H1 (cell line): ENCODE results near the gene HSD17B13.

Experiments used
- CTCF ChIP-seq, 3 experiments: IDR thresholded peaks; 1 replicate in 2 of 3; 2 replicates in 1 of 3; pipeline versions ENCODE4 v1.5.1 to v1.6.1; 2011; ENCODE audit warnings: low read length in 3 of 3, mild to moderate bottlenecking in 3 of 3, inconsistent platforms in 2 of 3, low read depth in 1 of 3, moderate library complexity in 1 of 3; ENCODE audit not compliant: insufficient read depth in 1 of 3; ENCODE audit errors: control extremely low read depth in 1 of 3
- EGR1 ChIP-seq: IDR thresholded peaks from 2 replicates; pipeline ENCODE4 v1.6.1; 2011; ENCODE audit warnings: low read depth, low read length, borderline replicate concordance
- FOSL1 ChIP-seq: IDR thresholded peaks from 2 replicates; pipeline ENCODE4 v1.6.1; 2011; ENCODE audit warnings: mild to moderate bottlenecking, low read depth, low read length, moderate library complexity; ENCODE audit not compliant: insufficient read depth
- GABPA ChIP-seq: IDR thresholded peaks from 2 replicates; pipeline ENCODE4 v1.6.1; 2011; ENCODE audit warnings: mild to moderate bottlenecking, low read length, moderate library complexity, borderline replicate concordance; ENCODE audit not compliant: insufficient read depth
- JUN ChIP-seq: IDR thresholded peaks from 2 replicates; pipeline ENCODE4 v1.6.1; 2011; ENCODE audit warnings: low read depth, mild to moderate bottlenecking, improper control_type of control experiment, low read length
- JUND ChIP-seq: IDR thresholded peaks from 2 replicates; pipeline ENCODE4 v1.6.1; 2011; ENCODE audit warnings: mild to moderate bottlenecking, improper control_type of control experiment, low read length
- PHF8 ChIP-seq: fragments of 200-600 bp; sonication (generic); conservative IDR thresholded peaks from 2 replicates; pipeline ENCODE4 v1.7.1; 2012; ENCODE audit warnings: low read depth, mild to moderate bottlenecking, inconsistent platforms, low read length, moderate library complexity
- POLR2A ChIP-seq, 2 experiments: IDR thresholded peaks; 1 replicate in 1 of 2; 2 replicates in 1 of 2; pipeline ENCODE4 v1.6.1; 2011; ENCODE audit warnings: low read depth in 2 of 2, low read length in 2 of 2, mild to moderate bottlenecking in 2 of 2; ENCODE audit errors: control extremely low read depth in 1 of 2
- POLR2AphosphoS5 ChIP-seq: IDR thresholded peaks from 2 replicates; pipeline ENCODE4 v1.6.1; 2011; ENCODE audit warnings: low read depth, low read length
- TCF12 ChIP-seq: IDR thresholded peaks from 2 replicates; pipeline ENCODE4 v1.6.1; 2011; ENCODE audit warnings: low read depth, mild to moderate bottlenecking, low read length
- TEAD4 ChIP-seq: IDR thresholded peaks from 2 replicates; pipeline ENCODE4 v1.6.1; 2012; ENCODE audit warnings: low read depth, low read length, inconsistent platforms, mixed read lengths
- USF2 ChIP-seq: IDR thresholded peaks from 2 replicates; pipeline ENCODE4 v1.6.1; 2011; ENCODE audit warnings: low read length, improper control_type of control experiment
- TF ChIP-seq, protein P1 (sequence below): IDR thresholded peaks from 2 replicates; pipeline ENCODE4 v1.6.1; 2012; ENCODE audit warnings: inconsistent platforms

GRCh38 chr4:87286970-87287369, 35.7 kb downstream of the HSD17B13 start:
- TF ChIP-seq GABPA (no peak), POLR2AphosphoS5 (no peak), JUN (no peak), USF2 (no peak), TCF12 (no peak), CTCF (IDR thresholded peaks at IDR 0.05; ENCODE audit: control extremely low read depth in 1 of 3, insufficient read depth in 1 of 3, low read depth in 1 of 3, low read length in 3 of 3) (no peak), TEAD4 (no peak), EGR1 (no peak), JUND (no peak), POLR2A (IDR thresholded peaks at IDR 0.05; ENCODE audit: control extremely low read depth in 1 of 2, low read depth in 2 of 2, low read length in 2 of 2) (no peak), PHF8 (no peak), FOSL1 (no peak)
- TF ChIP-seq, protein P1, sequence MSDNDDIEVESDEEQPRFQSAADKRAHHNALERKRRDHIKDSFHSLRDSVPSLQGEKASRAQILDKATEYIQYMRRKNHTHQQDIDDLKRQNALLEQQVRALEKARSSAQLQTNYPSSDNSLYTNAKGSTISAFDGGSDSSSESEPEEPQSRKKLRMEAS = no peak
